GM12873 (cell line): Measurements from ENCODE around the gene APCDD1L.

Experiments
- CTCF ChIP-seq: IDR thresholded peaks from 2 replicates; pipeline ENCODE4 v1.5.1; 2012; ENCODE audit warnings: low read depth, mild to moderate bottlenecking, moderate library complexity, low read length, control low read depth; ENCODE audit not compliant: insufficient read depth; ENCODE audit errors: missing control alignments

Gene APCDD1L

GRCh38 chr20:58420798-58421496, 94.3 kb downstream of the APCDD1L start:
- no peak for TF ChIP-seq CTCF

GRCh38 chr20:58418949-58419748, 96.0 kb downstream of the APCDD1L start:
- no peak for TF ChIP-seq CTCF

- no peak for TF ChIP-seq CTCF
These were observed 97.8 kb downstream of the APCDD1L start for GRCh38 chr20:58417438-58417837.

GRCh38 chr20:58416835-58417234, 98.4 kb downstream of the APCDD1L start:
- TF ChIP-seq CTCF, result no peak

GRCh38 chr20:58416057-58416456, 99.1 kb downstream of the APCDD1L start:
- TF ChIP-seq CTCF, result no peak
